ENCODE data around the gene FAM200A. TPM values are rescaled to one million over a fixed set of nuclear protein-coding genes. Genes with fewer than 3 reads are reported as not detected.

Gene FAM200A
- total and polyA plus RNA-seq, 2 experiments from 2014 or later, result 7.7 to 7.9 TPM

- peaks cover 17% of the 10 kb centered on the region for H3K4me1 ChIP-seq (ENCODE audit: insufficient read depth)
- peaks cover 13% of the 10 kb centered on the region; the same call in 1 of the 2 replicates for H3F3A ChIP-seq (replicated peaks; ENCODE audit: low read depth)
- H3K4me3 Mint-ChIP-seq, result peak overlapping the region; percentile 91
- no peaks in the 10 kb centered on the region for H3K27me3 ChIP-seq (ENCODE audit: insufficient read depth)
- H3K36me3 ChIP-seq (ENCODE audit: insufficient read depth), result no peaks in the 10 kb centered on the region
- ATAC-seq, result peak; percentile 3
- TF ChIP-seq NANOG (IDR thresholded peaks at IDR 0.05; ENCODE audit: borderline replicate concordance), result no peak
- peaks cover 14% of the 10 kb centered on the region for H3K4me1 Mint-ChIP-seq
- peak overlapping the region; percentile 91 for H2AFZ ChIP-seq
- peaks cover 3% of the 10 kb centered on the region; the same call in 1 of the 2 replicates for H4K20me1 ChIP-seq (replicated peaks; ENCODE audit: insufficient read depth)
- H3K27ac ChIP-seq (ENCODE audit: low read depth), result peak overlapping the region; percentile 94
- H3K27ac Mint-ChIP-seq, result peak overlapping the region; percentile 77; the same call in 1 of the 2 replicates
- no peaks in the 10 kb centered on the region for H3K9me2 ChIP-seq (ENCODE audit: insufficient read depth)
- peak overlapping the region; percentile 88 for H3K4me3 ChIP-seq
- DNase-seq (ENCODE audit: low spot score), result no peak
- peaks cover 7% of the 10 kb centered on the region for H3K27me3 Mint-ChIP-seq (ENCODE audit: insufficient read depth, low read depth, poor library complexity)
- peak overlapping the region; percentile 85 for H3K4me2 ChIP-seq
- H3K9me3 Mint-ChIP-seq, result 0 out of 3 replicates have a peak, but pooled peaks cover 9% of the 10 kb centered on the region
- H3K79me2 ChIP-seq (replicated peaks; ENCODE audit: insufficient read depth), result peaks cover 53% of the 10 kb centered on the region
- peaks cover 11% of the 10 kb centered on the region for H3K36me3 Mint-ChIP-seq (ENCODE audit: low read depth)
Observed at GRCh38 chr7:99505324-99505662, 46.6 kb downstream of the FAM200A start.

- H3K27ac Mint-ChIP-seq, result peak within 1 kb of the TSS; percentile 98
- peaks cover 17% of the 10 kb centered on the region for H3K4me1 ChIP-seq (ENCODE audit: insufficient read depth)
- peaks cover 9% of the 10 kb centered on the region; the same call in 1 of the 3 replicates for H3K9me3 Mint-ChIP-seq
Observed at GRCh38 chr7:99504603-99505323, 47.2 kb downstream of the FAM200A start, which contains the start of gene ZKSCAN5. Gene ZKSCAN5, plus strand, starts transcription at chr7:99504662. Its CDS starts 1,383 bp downstream, at chr7:99506045.

More at GRCh38 chr7:99504603-99505323, 47.2 kb downstream of the FAM200A start, which contains the start of gene ZKSCAN5:
- Histone ChIP-seq H4K20me1 (replicated peaks; ENCODE audit: insufficient read depth) (peaks cover under 1% of the 10 kb centered on the region; the same call in 1 of the 2 replicates), H3K4me3 (peak within 1 kb of the TSS; percentile 88), H3K27ac (ENCODE audit: low read depth) (peak within 1 kb of the TSS; percentile 94), H2AFZ (peak within 1 kb of the TSS; percentile 98), H3K36me3 (ENCODE audit: insufficient read depth) (no peaks in the 10 kb centered on the region), H3K4me2 (peak within 1 kb of the TSS; percentile 85), H3K9me2 (ENCODE audit: insufficient read depth) (no peaks in the 10 kb centered on the region), H3K79me2 (replicated peaks; ENCODE audit: insufficient read depth) (peaks cover 50% of the 10 kb centered on the region), H3K27me3 (ENCODE audit: insufficient read depth) (no peaks in the 10 kb centered on the region), H3F3A (replicated peaks; ENCODE audit: low read depth) (peaks cover 16% of the 10 kb centered on the region; the same call in 1 of the 2 replicates)
- peaks cover 14% of the 10 kb centered on the region for H3K36me3 Mint-ChIP-seq (ENCODE audit: low read depth)
- peaks cover 7% of the 10 kb centered on the region for H3K27me3 Mint-ChIP-seq (ENCODE audit: insufficient read depth, low read depth, poor library complexity)
- peak within 1 kb of the TSS; percentile 91 for H3K4me3 Mint-ChIP-seq
- TF ChIP-seq ETS1 (IDR thresholded peaks at IDR 0.05) (peak; percentile 68), ZNF114 (CRISPR knock-in tag; IDR thresholded peaks at IDR 0.05) (no peak), NANOG (IDR thresholded peaks at IDR 0.05; ENCODE audit: borderline replicate concordance) (no peak), JUNB (IDR thresholded peaks at IDR 0.05; ENCODE audit: unreplicated experiment) (no peak), EZH2 (IDR thresholded peaks at IDR 0.05; ENCODE audit: low read depth, unreplicated experiment) (no peak), CREB1 (CRISPR knock-in tag; IDR thresholded peaks at IDR 0.05; ENCODE audit: low read depth) (peak; percentile 85), POLR2AphosphoS5 (IDR thresholded peaks at IDR 0.05; ENCODE audit: low read depth) (peak; percentile 71), ZNF331 (CRISPR knock-in tag; IDR thresholded peaks at IDR 0.05; ENCODE audit: low read depth) (no peak), ZNF462 (CRISPR knock-in tag; IDR thresholded peaks at IDR 0.05) (no peak)
- peak; percentile 95 for DNase-seq (ENCODE audit: low spot score)
- peaks cover 14% of the 10 kb centered on the region for H3K4me1 Mint-ChIP-seq
- peak; percentile 64 for ATAC-seq

Measured in GM23338 (cell line).